ENCODE measurements around the gene LBR.
A peak's percentile ranks its signal among the peaks of the same experiment; 100 is the strongest.

Gene LBR

GRCh38 chr1:225442123-225442505, 14.3 kb upstream of the LBR start:
- no peak for DNase-seq

GRCh38 chr1:225441314-225442122, 13.7 kb upstream of the LBR start:
- DNase-seq, result no peak

GRCh38 chr1:225440380-225441221, 12.8 kb upstream of the LBR start:
- no peak for DNase-seq

GRCh38 chr1:225437710-225438437, 10.0 kb upstream of the LBR start:
- DNase-seq, result no peak

- DNase-seq, result no peak
Measured at GRCh38 chr1:225435957-225436392, 8.1 kb upstream of the LBR start.

- DNase-seq, result no peak
Measured at GRCh38 chr1:225435487-225435886, 7.6 kb upstream of the LBR start.

GRCh38 chr1:225435076-225435475, 7.2 kb upstream of the LBR start:
- no peak for DNase-seq

GRCh38 chr1:225434046-225434445, 6.2 kb upstream of the LBR start:
- DNase-seq, result no peak

GRCh38 chr1:225431081-225431863, 3.4 kb upstream of the LBR start:
- no peak for DNase-seq

GRCh38 chr1:225430301-225430700, 2.5 kb upstream of the LBR start:
- no peak for DNase-seq

- DNase-seq, result no peak
Measured at GRCh38 chr1:225428881-225429455, 1.1 kb upstream of the LBR start.

- DNase-seq, result peak; percentile 93
Measured at GRCh38 chr1:225428068-225428880, 436 bp upstream of the LBR start.

- peak; percentile 69 for DNase-seq
Measured at GRCh38 chr1:225426395-225427234, 1.2 kb downstream of the LBR start.

GRCh38 chr1:225425201-225425786, 2.5 kb downstream of the LBR start:
- DNase-seq, result no peak

GRCh38 chr1:225424562-225425200, 3.2 kb downstream of the LBR start:
- no peak for DNase-seq

GRCh38 chr1:225423518-225423855, 4.4 kb downstream of the LBR start:
- DNase-seq, result no peak

- no peak for DNase-seq
Measured at GRCh38 chr1:225422795-225423517, 4.9 kb downstream of the LBR start.

- no peak for DNase-seq
Measured at GRCh38 chr1:225422031-225422605, 5.7 kb downstream of the LBR start.
